HG03342 (cell line): ENCODE data around the gene ESCO1.
"Not testable (repeated sequence)": the region's sequence is repeated elsewhere in the genome, so short reads cannot be mapped to it uniquely, and the experiment has no call there.

Experiments used
- ATAC-seq: cut with Tn5 transposase; IDR thresholded peaks from one replicate; pipeline ENCODE4 v1.9.1; 2021; ENCODE audit warnings: mild to moderate bottlenecking, moderate library complexity; ENCODE audit not compliant: unreplicated experiment

The ESCO1 gene

GRCh38 chr18:21593540-21594257 lies 6.8 kb downstream of the ESCO1 start:
- ATAC-seq: no peak

- ATAC-seq: not testable (repeated sequence)
These were observed 8.1 kb downstream of the ESCO1 start for GRCh38 chr18:21592361-21592760.

GRCh38 chr18:21584391-21584790 lies 16.1 kb downstream of the ESCO1 start:
- ATAC-seq: no peak

DNA sequence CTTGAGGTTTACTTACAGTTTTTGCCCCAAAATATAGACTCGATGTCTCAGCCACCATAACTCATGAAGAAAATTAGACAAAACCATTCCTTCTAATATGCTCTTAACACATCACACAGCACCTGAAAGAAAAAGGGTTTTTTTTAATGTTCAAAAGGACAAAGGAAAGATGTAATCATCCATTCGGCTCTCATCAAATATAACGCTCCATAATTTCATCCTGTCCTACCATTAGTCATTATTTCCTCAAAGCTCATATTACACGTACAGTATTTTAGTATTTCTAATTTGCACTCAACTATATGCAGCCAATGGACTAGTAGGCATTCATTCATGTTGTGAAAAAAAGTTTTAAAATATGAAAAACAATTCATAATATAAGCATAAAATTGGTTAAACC lies 24.8 kb downstream of the ESCO1 start:
- no peak for ATAC-seq

DNA sequence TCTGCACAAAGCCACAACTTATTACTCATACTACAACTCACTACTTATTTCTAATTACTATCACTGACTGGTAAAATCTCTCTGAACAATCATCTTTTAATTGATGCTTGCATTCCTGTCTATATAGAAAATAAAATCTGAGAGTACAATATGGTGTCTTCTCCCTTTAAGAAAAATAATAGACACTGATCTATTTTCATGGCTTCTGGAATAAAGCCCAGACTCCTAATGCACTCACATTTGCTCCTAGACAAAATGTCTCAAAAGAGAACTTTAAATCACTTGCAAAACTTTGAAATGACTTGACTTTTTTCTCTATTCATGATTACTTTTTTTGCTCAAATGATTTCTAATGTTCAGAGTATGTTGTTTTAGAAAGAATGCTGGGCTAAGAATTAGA lies 28.7 kb downstream of the ESCO1 start:
- ATAC-seq: no peak

GRCh38 chr18:21559195-21559594 lies 41.3 kb downstream of the ESCO1 start:
- no peak for ATAC-seq

DNA sequence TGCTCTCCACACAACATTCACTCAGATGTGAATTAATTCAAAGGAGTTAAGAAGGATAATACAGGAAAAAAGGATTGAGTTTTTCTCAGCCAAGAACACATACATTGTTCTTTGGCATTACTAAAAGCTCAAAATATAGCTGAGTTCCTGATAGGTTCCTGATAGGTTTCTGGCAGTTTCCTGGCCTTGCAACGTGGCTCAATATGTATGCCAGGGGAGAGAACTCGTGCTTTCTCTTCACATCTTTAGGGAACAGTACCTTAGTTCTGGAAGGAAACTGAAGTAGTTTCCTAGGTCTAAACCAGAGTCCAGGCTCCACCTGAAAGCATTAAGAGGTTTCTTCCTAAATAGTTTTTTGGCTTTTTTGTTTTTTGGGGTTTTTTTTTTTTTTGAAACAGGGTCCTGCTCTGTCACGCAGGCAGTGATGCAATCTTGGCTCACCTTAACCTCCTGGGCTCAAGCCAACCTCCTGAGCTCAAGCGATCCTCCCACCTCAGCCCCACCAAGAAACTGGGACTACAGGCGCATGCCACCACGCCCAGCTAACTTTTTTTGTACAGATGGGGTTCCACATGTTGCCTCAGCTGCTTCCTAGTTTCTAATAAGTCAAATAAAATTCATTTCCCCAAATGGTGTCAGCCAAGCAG lies 42.8 kb downstream of the ESCO1 start:
- ATAC-seq: no peak

DNA sequence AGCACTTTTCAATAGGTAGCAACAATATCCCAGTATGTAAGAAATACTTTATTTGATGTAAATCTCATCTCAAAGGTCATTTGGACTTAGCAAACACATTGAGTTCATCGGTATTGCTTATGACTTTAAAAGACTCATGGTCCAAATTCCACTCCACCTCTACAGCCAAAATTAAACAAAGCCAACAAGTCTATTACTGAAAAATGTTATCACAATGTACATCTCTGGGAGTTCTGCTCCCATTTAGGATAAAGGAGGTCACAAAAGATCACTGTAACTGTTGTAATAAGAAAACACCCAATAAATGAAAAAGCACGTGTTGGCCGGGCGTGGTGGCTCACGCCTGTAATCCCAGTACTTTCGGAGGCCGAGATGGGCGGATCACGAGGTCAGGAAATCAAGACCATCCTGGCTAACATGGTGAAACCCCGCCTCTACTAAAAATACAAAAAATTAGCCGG lies 50.0 kb downstream of the ESCO1 start:
- ATAC-seq: no peak

DNA sequence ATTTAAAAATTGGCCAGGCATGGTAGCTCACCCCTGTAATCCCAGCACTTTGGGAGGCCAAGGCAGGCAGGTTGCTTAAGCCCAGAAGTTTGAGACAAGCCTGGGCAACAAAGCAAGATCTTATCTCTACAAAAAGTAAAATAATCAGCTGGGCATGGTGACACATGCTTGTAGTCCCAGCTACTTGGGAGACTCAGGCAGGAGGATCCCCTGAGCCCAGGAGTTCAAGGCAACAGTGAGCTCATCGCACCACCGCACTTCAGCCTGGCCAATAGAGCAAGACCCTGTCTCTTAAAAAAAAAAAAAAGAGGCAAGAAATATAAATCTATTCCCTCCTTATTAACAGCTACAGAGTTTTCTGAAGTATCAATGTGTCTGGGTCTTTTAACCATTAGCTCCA lies 51.9 kb downstream of the ESCO1 start:
- ATAC-seq: no peak

DNA sequence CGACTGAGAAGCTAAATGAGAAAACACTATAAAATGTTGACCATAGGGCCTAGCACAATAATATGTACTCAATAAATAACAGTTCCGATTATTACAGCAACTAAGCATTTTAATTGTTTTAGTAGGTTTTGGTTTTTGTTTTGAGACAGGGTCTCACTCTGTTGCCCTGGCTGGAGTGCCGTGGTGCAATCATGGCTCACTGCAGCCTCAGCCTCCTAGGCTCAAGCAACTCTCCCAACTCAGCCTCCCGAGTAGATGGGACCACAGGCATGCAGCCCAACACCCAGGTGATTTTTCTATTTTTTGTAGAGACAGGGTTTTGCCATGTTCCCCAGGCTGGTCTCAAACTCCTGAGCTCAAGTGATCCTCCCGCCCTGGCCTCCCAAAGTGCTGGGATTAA lies 54.1 kb downstream of the ESCO1 start:
- ATAC-seq: no peak

DNA sequence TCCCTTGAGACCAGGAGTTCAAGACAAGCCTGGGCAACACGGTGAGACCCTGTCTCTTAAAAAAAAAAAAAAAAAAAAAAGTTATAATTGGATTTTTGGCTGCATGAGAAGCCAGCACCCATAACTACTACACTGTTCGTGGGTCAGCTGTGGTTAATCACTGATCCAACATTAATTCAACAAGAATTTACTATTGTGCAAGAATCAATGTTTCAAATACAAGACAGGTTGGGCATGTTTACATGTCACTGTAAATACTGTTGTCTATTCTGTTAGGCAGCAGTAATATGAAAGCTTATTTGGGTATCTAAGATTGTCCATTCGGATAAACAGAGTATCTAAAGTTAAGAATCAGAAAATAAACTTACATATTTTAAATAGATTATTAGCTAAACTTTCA lies 62.3 kb downstream of the ESCO1 start:
- ATAC-seq: no peak

- no peak for ATAC-seq
These were observed 66.2 kb downstream of the ESCO1 start for GRCh38 chr18:21534327-21534726.

GRCh38 chr18:21526463-21526862 lies 74.0 kb downstream of the ESCO1 start:
- ATAC-seq: no peak

DNA sequence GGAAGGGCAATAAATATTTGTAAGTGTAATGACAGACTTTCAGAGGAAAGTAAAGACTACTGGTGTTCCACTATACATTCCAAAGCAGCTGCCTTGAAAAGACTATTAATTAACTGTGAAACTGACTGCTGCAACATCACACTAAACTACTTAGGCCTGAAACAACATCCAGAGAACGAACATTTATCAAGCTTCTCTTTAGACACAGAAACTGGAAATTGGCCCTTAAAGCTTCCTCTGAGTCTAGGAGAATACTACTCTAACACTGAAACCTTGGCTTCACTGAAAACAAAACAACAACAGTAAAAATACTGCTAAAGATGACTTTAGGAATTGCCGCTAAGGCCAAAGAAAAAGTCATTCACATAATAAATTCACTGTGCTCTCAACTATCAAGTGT lies 74.6 kb downstream of the ESCO1 start:
- no peak for ATAC-seq

- no peak for ATAC-seq
These were observed 78.0 kb downstream of the ESCO1 start for GRCh38 chr18:21522530-21522929.

- ATAC-seq: no peak
These were observed 86.8 kb downstream of the ESCO1 start for GRCh38 chr18:21513741-21514140.

GRCh38 chr18:21513292-21513691 lies 87.2 kb downstream of the ESCO1 start:
- ATAC-seq: no peak

DNA sequence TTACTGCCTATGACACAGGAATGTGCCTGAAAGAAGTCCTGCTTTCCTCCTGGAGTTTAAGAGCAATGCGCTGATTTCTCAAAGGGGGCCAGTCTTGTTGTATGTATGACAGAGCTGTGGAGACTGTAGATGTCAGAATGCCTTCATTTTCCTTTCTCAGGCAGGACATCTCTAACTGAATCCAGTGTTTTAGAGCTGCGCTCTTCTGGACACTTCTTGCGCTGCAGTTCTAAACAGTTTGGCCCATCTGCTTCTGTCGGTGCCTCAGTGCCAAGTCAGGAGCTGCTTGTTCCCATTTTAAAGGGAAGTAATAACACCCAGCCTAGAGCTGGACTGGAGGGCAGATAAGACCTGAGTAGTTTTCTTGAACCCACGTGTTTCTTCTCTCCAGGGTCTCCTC lies 91.4 kb downstream of the ESCO1 start:
- no peak for ATAC-seq

GRCh38 chr18:21507913-21508701 lies 92.4 kb downstream of the ESCO1 start:
- ATAC-seq: no peak

DNA sequence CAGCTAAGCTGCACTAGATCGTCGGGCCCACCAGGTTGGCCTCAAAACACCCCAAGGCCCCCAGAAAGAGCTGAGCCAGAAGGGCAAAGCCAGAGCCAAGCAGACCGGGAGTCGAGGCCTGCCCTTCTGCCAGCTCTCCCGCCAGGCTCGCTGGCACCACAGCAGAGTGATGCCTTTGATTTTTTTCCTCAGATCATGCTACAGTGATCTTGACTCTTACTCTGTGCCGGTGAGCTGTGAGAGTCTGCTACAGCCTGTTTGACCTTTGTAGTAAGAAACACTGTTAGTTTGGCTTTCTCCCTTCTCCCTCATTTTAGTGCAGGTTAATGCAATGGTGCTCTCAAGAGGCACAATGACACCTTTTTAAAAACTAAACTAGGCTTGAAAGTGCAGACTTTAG lies 97.8 kb downstream of the ESCO1 start:
- ATAC-seq: no peak

DNA sequence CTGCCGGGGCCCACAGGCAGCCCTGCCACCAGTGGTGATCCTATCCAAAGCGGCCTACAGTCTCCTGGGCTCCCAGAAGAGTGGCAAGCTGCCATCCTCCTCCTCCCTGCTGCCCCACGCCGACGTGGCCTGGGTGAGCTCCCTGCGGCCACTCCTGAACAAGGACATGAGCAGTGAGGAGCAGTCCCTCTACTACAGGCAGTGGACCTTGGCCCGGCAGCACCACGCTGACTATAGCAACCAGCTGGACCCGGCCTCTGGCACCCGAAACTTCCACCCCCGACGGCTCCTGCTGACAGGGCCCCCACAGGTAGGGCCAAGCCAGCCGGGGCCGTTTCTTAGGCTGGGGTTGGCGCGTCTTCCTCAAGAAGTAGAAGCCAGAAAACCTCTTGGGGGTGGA lies 100.5 kb downstream of the ESCO1 start:
- ATAC-seq: no peak

GRCh38 chr18:21496277-21496835 lies 104.1 kb downstream of the ESCO1 start:
- ATAC-seq: no peak
